Type B pancreatic cell (in vitro differentiated cells): ENCODE results near the gene ASB9. TPM values are rescaled to one million over a fixed set of nuclear protein-coding genes. Genes with fewer than 3 reads are reported as not detected.

Source experiments
- DNase-seq: peaks from one replicate; pipeline ENCODE4 v3.0.0; 2021; ENCODE audit warnings: mixed read lengths; ENCODE audit not compliant: unreplicated experiment; ENCODE audit errors: extremely low spot score
- H3K27ac Mint-ChIP-seq: 2 replicates; pipeline ENCODE4 v1.8.0; 2021; ENCODE audit warnings: mild to moderate bottlenecking, mixed read lengths
- H3K27me3 Mint-ChIP-seq: 2 replicates; pipeline ENCODE4 v1.8.0; 2021; ENCODE audit warnings: mixed read lengths
- H3K36me3 Mint-ChIP-seq: 2 replicates; pipeline ENCODE4 v1.8.0; 2021; ENCODE audit warnings: mixed read lengths
- H3K4me1 Mint-ChIP-seq: one replicate; pipeline ENCODE4 v1.8.0; 2021; ENCODE audit warnings: mixed read lengths; ENCODE audit not compliant: unreplicated experiment
- H3K4me3 Mint-ChIP-seq: 2 replicates; pipeline ENCODE4 v1.8.0; 2021; ENCODE audit warnings: mild to moderate bottlenecking, mixed read lengths
- H3K9me3 Mint-ChIP-seq: 2 replicates; pipeline ENCODE4 v1.8.0; 2021; ENCODE audit warnings: mixed read lengths
- CTCF ChIP-seq: fragments of 200-600 bp; sonication (generic); conservative IDR thresholded peaks from 2 replicates; pipeline ENCODE4 v1.5.0; 2021; ENCODE audit warnings: antibody characterized with exemption, mild to moderate bottlenecking
- total RNA-seq: library from RNA; stranded (reverse); gene quantifications from 2 replicates; pipeline ENCODE4 v1.2.1, GENCODE V29; 2021; ENCODE audit warnings: low replicate concordance

Gene ASB9
- total RNA-seq, 1 donor from 2014 or later: 2.0 TPM

- no peak for TF ChIP-seq CTCF
- H3K27ac Mint-ChIP-seq: no peak overlapping the region
- no peak for DNase-seq
- H3K36me3 Mint-ChIP-seq: no peaks in the 10 kb centered on the region
- no peak overlapping the region for H3K4me3 Mint-ChIP-seq
- no peaks in the 10 kb centered on the region for H3K27me3 Mint-ChIP-seq
- H3K4me1 Mint-ChIP-seq: no peaks in the 10 kb centered on the region
- H3K9me3 Mint-ChIP-seq: no peaks in the 10 kb centered on the region
These were observed 62.5 kb downstream of the ASB9 start for GRCh38 chrX:15207384-15207783.

GRCh38 chrX:15206306-15206705, 63.6 kb downstream of the ASB9 start:
- Mint-ChIP-seq H3K9me3 (no peaks in the 10 kb centered on the region), H3K4me1 (no peaks in the 10 kb centered on the region), H3K27me3 (no peaks in the 10 kb centered on the region), H3K4me3 (no peak overlapping the region), H3K36me3 (no peaks in the 10 kb centered on the region), H3K27ac (no peak overlapping the region)
- TF ChIP-seq CTCF: no peak
- no peak for DNase-seq

GRCh38 chrX:15204130-15204751, 65.6 kb downstream of the ASB9 start:
- Mint-ChIP-seq H3K9me3 (no peaks in the 10 kb centered on the region), H3K4me3 (no peak overlapping the region), H3K36me3 (no peaks in the 10 kb centered on the region), H3K4me1 (no peaks in the 10 kb centered on the region), H3K27ac (no peak overlapping the region), H3K27me3 (no peaks in the 10 kb centered on the region)
- TF ChIP-seq CTCF: no peak
- DNase-seq: no peak

- H3K27ac Mint-ChIP-seq: no peak overlapping the region
- H3K4me1 Mint-ChIP-seq: no peaks in the 10 kb centered on the region
- no peaks in the 10 kb centered on the region for H3K36me3 Mint-ChIP-seq
- H3K27me3 Mint-ChIP-seq: no peaks in the 10 kb centered on the region
- no peak for TF ChIP-seq CTCF
- no peaks in the 10 kb centered on the region for H3K9me3 Mint-ChIP-seq
- H3K4me3 Mint-ChIP-seq: no peak overlapping the region
- DNase-seq: no peak
These were observed 66.2 kb downstream of the ASB9 start for GRCh38 chrX:15203694-15204093.

GRCh38 chrX:15202454-15203177, 67.3 kb downstream of the ASB9 start:
- no peak overlapping the region for H3K4me3 Mint-ChIP-seq
- H3K27me3 Mint-ChIP-seq: no peaks in the 10 kb centered on the region
- H3K4me1 Mint-ChIP-seq: no peaks in the 10 kb centered on the region
- no peaks in the 10 kb centered on the region for H3K36me3 Mint-ChIP-seq
- no peaks in the 10 kb centered on the region for H3K9me3 Mint-ChIP-seq
- DNase-seq: no peak
- TF ChIP-seq CTCF: no peak
- H3K27ac Mint-ChIP-seq: no peak overlapping the region
